HepG2 (cell line): ENCODE measurements around the gene NCBP1. TPM values are rescaled to one million over a fixed set of nuclear protein-coding genes. Genes with fewer than 3 reads are reported as not detected.

Experiments used
- ATF2 ChIP-seq: sonication (generic); formaldehyde crosslinking; IDR thresholded peaks from 2 replicates; pipeline ENCODE4 v1.4.0; 2020; ENCODE audit warnings: missing genetic modification reagents
- BCL6 ChIP-seq: IDR thresholded peaks from 2 replicates; pipeline ENCODE4 v1.6.1; 2016; ENCODE audit warnings: missing genetic modification reagents, missing compliant biosample characterization
- CENPT ChIP-seq: sonication (generic); formaldehyde crosslinking; IDR thresholded peaks from 2 replicates; pipeline ENCODE4 v1.8.0; 2022; ENCODE audit warnings: low read depth, mild to moderate bottlenecking, moderate library complexity, missing genetic modification reagents
- ELF1 ChIP-seq: sonication (generic); formaldehyde crosslinking; IDR thresholded peaks from 2 replicates; pipeline ENCODE4 v1.4.0; 2020; ENCODE audit warnings: missing genetic modification reagents
- LRRFIP1 ChIP-seq: sonication (generic); formaldehyde crosslinking; conservative IDR thresholded peaks from 2 replicates; pipeline ENCODE4 v1.4.0; 2020; ENCODE audit warnings: missing genetic modification reagents
- MED13 ChIP-seq: sonication (generic); formaldehyde crosslinking; IDR thresholded peaks from 2 replicates; pipeline ENCODE4 v1.5.0; 2020; ENCODE audit warnings: missing genetic modification reagents
- NFIC ChIP-seq: IDR thresholded peaks from 2 replicates; pipeline ENCODE4 v1.6.1; 2012; ENCODE audit warnings: mild to moderate bottlenecking, low read length, inconsistent platforms
- NR2F2 ChIP-seq: IDR thresholded peaks from 2 replicates; pipeline ENCODE4 v1.6.1; 2012; ENCODE audit warnings: low read depth, inconsistent platforms, borderline replicate concordance
- NR2F6 ChIP-seq, 2 experiments: IDR thresholded peaks; 2 replicates each; pipeline ENCODE4 v1.6.1; 2016; ENCODE audit warnings: antibody characterized with exemption in 1 of 2, mild to moderate bottlenecking in 1 of 2
- PAF1 ChIP-seq: IDR thresholded peaks from 2 replicates; pipeline ENCODE4 v1.6.1; 2016; ENCODE audit warnings: missing genetic modification reagents, missing compliant biosample characterization
- PPARG ChIP-seq: conservative IDR thresholded peaks from 2 replicates; pipeline ENCODE4 v1.6.1; 2016; ENCODE audit warnings: missing biosample characterization, missing genetic modification reagents
- RFXAP ChIP-seq: sonication (generic); formaldehyde crosslinking; IDR thresholded peaks from 2 replicates; pipeline ENCODE4 v1.4.0; 2020; ENCODE audit warnings: missing genetic modification reagents, borderline replicate concordance
- SP140L ChIP-seq: sonication (generic); formaldehyde crosslinking; IDR thresholded peaks from 2 replicates; pipeline ENCODE4 v1.4.0; 2020; ENCODE audit warnings: missing genetic modification reagents, borderline replicate concordance
- TAF15 ChIP-seq: fragments of 200-400 bp; formaldehyde crosslinking; IDR thresholded peaks from one replicate; pipeline ENCODE4 v1.6.1; 2018; ENCODE audit warnings: mild to moderate bottlenecking, low read depth, low read length; ENCODE audit not compliant: poor library complexity, severe bottlenecking
- ZFP36L2 ChIP-seq: sonication (generic); formaldehyde crosslinking; IDR thresholded peaks from 2 replicates; pipeline ENCODE4 v1.4.0; 2020; ENCODE audit warnings: missing genetic modification reagents
- ZNF251 ChIP-seq: sonication (generic); formaldehyde crosslinking; IDR thresholded peaks from 2 replicates; pipeline ENCODE4 v1.9.0; 2021; ENCODE audit warnings: mild to moderate bottlenecking, missing genetic modification reagents
- ZNF558 ChIP-seq: sonication (generic); formaldehyde crosslinking; IDR thresholded peaks from 2 replicates; pipeline ENCODE4 v1.9.0; 2022; ENCODE audit warnings: mild to moderate bottlenecking, missing genetic modification reagents, borderline replicate concordance
- ZNF563 ChIP-seq: sonication (generic); formaldehyde crosslinking; IDR thresholded peaks from 2 replicates; pipeline ENCODE4 v1.8.0; 2022; ENCODE audit warnings: mild to moderate bottlenecking, moderate library complexity, missing genetic modification reagents
- ZNF577 ChIP-seq: sonication (generic); formaldehyde crosslinking; IDR thresholded peaks from 2 replicates; pipeline ENCODE4 v1.4.0; 2020; ENCODE audit warnings: mild to moderate bottlenecking, low read depth, missing genetic modification reagents, borderline replicate concordance
- ZNF616 ChIP-seq: sonication (generic); formaldehyde crosslinking; IDR thresholded peaks from 2 replicates; pipeline ENCODE4 v1.5.0; 2020; ENCODE audit warnings: low read depth, mild to moderate bottlenecking, missing genetic modification reagents
- ZNF770 ChIP-seq: sonication (generic); formaldehyde crosslinking; IDR thresholded peaks from 2 replicates; pipeline ENCODE4 v1.5.0; 2020; ENCODE audit warnings: mild to moderate bottlenecking, missing genetic modification reagents
- ZSCAN30 ChIP-seq: sonication (generic); formaldehyde crosslinking; IDR thresholded peaks from 2 replicates; pipeline ENCODE4 v1.5.0; 2020; ENCODE audit warnings: mild to moderate bottlenecking, missing genetic modification reagents
- polyA plus RNA-seq, 8 experiments: library from polyadenylated mRNA; depleted of rRNA in 3 of 8; stranded (reverse) in 7 of 8; unstranded in 1 of 8; fragments of >200 nt; fragmentation: Illumina TruSeq in 4 of 8; extraction: Trizol in 4 of 8; gene quantifications; 2 replicates each; pipeline versions ENCODE4 v1.2.1 to v1.2.3, GENCODE V29; 2011 to 2016; ENCODE audit warnings: low read depth in 4 of 8, missing spikeins in 1 of 8, mixed read lengths in 1 of 8; ENCODE audit not compliant: insufficient read depth in 1 of 8
- total RNA-seq, 5 experiments: library from RNA; depleted of rRNA; stranded (reverse); fragments of >200 nt; fragmentation: Illumina TruSeq; extraction: Trizol; gene quantifications; 2 replicates each; pipeline ENCODE4 v1.2.3, GENCODE V29; 2016; ENCODE audit warnings: low read depth in 1 of 5

Gene NCBP1
- total and polyA plus RNA-seq, 2 of the 13 experiments (the other 11 are each of a cell fraction or from before 2014, with no cell fraction given), result 13.3 to 40.2 TPM

GRCh38 chr9:97696803-97697601, 63.4 kb downstream of the NCBP1 start, which contains the start of gene XPA (continued):
- TF ChIP-seq ATF2 (CRISPR knock-in tag), result 0 out of 2 replicates have a peak, but pooled peaks have one; percentile 24
- no peak for TF ChIP-seq ZNF616 (CRISPR knock-in tag)
- TF ChIP-seq NFIC, result no peak
- 0 out of 2 replicates have a peak, but pooled peaks have one; percentile 69 for TF ChIP-seq ZNF251 (CRISPR knock-in tag)
- TF ChIP-seq SP140L (CRISPR knock-in tag), result 0 out of 2 replicates have a peak, but pooled peaks have one; percentile 57
- TF ChIP-seq ZNF558 (CRISPR knock-in tag), result peak; percentile 41; the same call in 1 of the 2 replicates
- no peak for TF ChIP-seq ZSCAN30 (CRISPR knock-in tag)
- TF ChIP-seq ELF1 (CRISPR knock-in tag), result 0 out of 2 replicates have a peak, but pooled peaks have one; percentile 13
- TF ChIP-seq CENPT (CRISPR knock-in tag), result no peak
- no peak for TF ChIP-seq TAF15
- 0 out of 2 replicates have a peak, but pooled peaks have one; percentile 37 for TF ChIP-seq BCL6 (CRISPR knock-in tag)
- no peak for TF ChIP-seq ZFP36L2 (CRISPR knock-in tag)
- 0 out of 2 replicates have a peak, but pooled peaks have one; percentile 50 for TF ChIP-seq MED13
- no peak for TF ChIP-seq NR2F6 (IDR thresholded peaks at IDR 0.05)
- no peak for TF ChIP-seq NR2F6 (CRISPR knock-in tag; IDR thresholded peaks at IDR 0.05)
- 0 out of 2 replicates have a peak, but pooled peaks have one; percentile 40 for TF ChIP-seq PPARG (CRISPR knock-in tag)
- no peak for TF ChIP-seq NR2F2
- no peak for TF ChIP-seq ZNF577
- no peak for TF ChIP-seq LRRFIP1
- no peak for TF ChIP-seq RFXAP (CRISPR knock-in tag)
- TF ChIP-seq ZNF770, result peak; percentile 66
- TF ChIP-seq ZNF563 (CRISPR knock-in tag), result peak; percentile 91
- TF ChIP-seq PAF1 (CRISPR knock-in tag), result no peak
